K562 (cell line): ENCODE measurements around the gene TALDO1. TPM values are rescaled to one million over a fixed set of nuclear protein-coding genes. Genes with fewer than 3 reads are reported as not detected.
A peak's percentile ranks its signal among the peaks of the same experiment; 100 is the strongest.

Experiments
- ATAC-seq: fragments of 200-7000 bp; cut with Tn5 transposase; 3 replicates; pipeline ENCODE4 v1.9.1; 2020; ENCODE audit warnings: moderate library complexity
- BruUV-seq: library from RNA; stranded (reverse); fragments of 400-500 nt; replicated peaks from 2 replicates; lab custom pipeline; 2021; lab: Mats Ljungman, UMichigan
- CTCF ChIA-PET: fragments of 300-600 bp; formaldehyde crosslinking; extraction: SDS; loops from one replicate; lab custom pipeline; 2021; ENCODE audit warnings: low intra/inter-chr PET ratio; lab: Yijun Ruan, JAX
- POLR2A ChIA-PET: fragments of 300-600, 350-650 bp; sonication (Branson Sonifier 250); formaldehyde crosslinking; extraction: SDS; loops from one replicate; lab custom pipeline; 2021; ENCODE audit warnings: antibody characterized with exemption, inconsistent platforms; lab: Yijun Ruan, JAX
- DNase-seq, 4 experiments: peaks; one replicate each; pipeline versions ENCODE4 v3.0.0 to v3.0.0-alpha.2; 2011 to 2018; ENCODE audit warnings: low spot score in 3 of 4, mixed read lengths in 3 of 4; ENCODE audit errors: extremely low read depth in 1 of 4
- FAIRE-seq: peaks from 2 replicates; lab custom pipeline; 2011; peaks lifted over from hg19 to GRCh38; lab: Jason Lieb, UNC
- H2AFZ ChIP-seq: 2 replicates; pipeline ENCODE4 v1.6.0; 2011; ENCODE audit warnings: low read depth, low read length, control low read depth, inconsistent platforms
- H3K27ac ChIP-seq: fragments of 200-600 bp; 3 replicates; pipeline ENCODE4 v1.8.0; 2011; ENCODE audit warnings: low read depth, mild to moderate bottlenecking, control low read depth, inconsistent platforms, low read length, moderate library complexity, mixed read lengths; ENCODE audit errors: extremely low read depth
- H3K27me3 ChIP-seq, 2 experiments: fragments of 300-600 bp in 1 of 2; 2 replicates in 1 of 2; 3 replicates in 1 of 2; pipeline versions ENCODE4 v1.6.0 to v1.8.0; 2011; ENCODE audit warnings: inconsistent platforms in 2 of 2, low read length in 2 of 2, mild to moderate bottlenecking in 1 of 2, mixed read lengths in 1 of 2, moderate library complexity in 1 of 2; ENCODE audit not compliant: control insufficient read depth in 2 of 2, insufficient read depth in 2 of 2
- H3K36me3 ChIP-seq: fragments of 300-600 bp; 3 replicates; pipeline ENCODE4 v1.8.0; 2011; ENCODE audit warnings: mild to moderate bottlenecking, low read length, inconsistent platforms; ENCODE audit not compliant: control insufficient read depth, insufficient read depth
- H3K4me1 ChIP-seq, 2 experiments: fragments of 200-600 bp in 1 of 2; replicated peaks in 1 of 2; 2 replicates in 1 of 2; 3 replicates in 1 of 2; pipeline versions ENCODE4 v1.5.1 to v1.8.0; 2011; ENCODE audit warnings: inconsistent platforms in 2 of 2, low read length in 2 of 2, mild to moderate bottlenecking in 1 of 2, mixed read lengths in 1 of 2, moderate library complexity in 1 of 2; ENCODE audit not compliant: control insufficient read depth in 2 of 2, insufficient read depth in 2 of 2
- H3K4me2 ChIP-seq: 2 replicates; pipeline ENCODE4 v1.6.1; 2011; ENCODE audit warnings: low read length, control low read depth, inconsistent platforms, mixed read lengths; ENCODE audit not compliant: insufficient read depth
- H3K4me3 ChIP-seq: fragments of 200-600 bp; sonication (generic), shearing (Covaris generic); 2 replicates; pipeline ENCODE4 v1.5.1; 2016; ENCODE audit warnings: control low read depth, inconsistent platforms
- H3K79me2 ChIP-seq: fragments of 200-600 bp; 3 replicates; pipeline ENCODE4 v1.8.0; 2011; ENCODE audit warnings: low read length, inconsistent platforms; ENCODE audit not compliant: control insufficient read depth, insufficient read depth
- H3K9ac ChIP-seq, 2 experiments: 2 replicates each; pipeline versions ENCODE4 v1.6.0 to v1.6.1; 2011; ENCODE audit warnings: low read depth in 2 of 2, low read length in 2 of 2, control low read depth in 1 of 2, inconsistent platforms in 1 of 2, mild to moderate bottlenecking in 1 of 2, mixed read lengths in 1 of 2; ENCODE audit not compliant: insufficient read depth in 1 of 2
- H3K9me1 ChIP-seq: one replicate; pipeline ENCODE4 v1.6.0; 2011; ENCODE audit warnings: inconsistent platforms, mild to moderate bottlenecking, low read length, moderate library complexity; ENCODE audit not compliant: control insufficient read depth, insufficient read depth
- H3K9me3 ChIP-seq: replicated peaks from 2 replicates; pipeline ENCODE4 v1.5.1; 2011; ENCODE audit warnings: low read depth, low read length, inconsistent platforms; ENCODE audit not compliant: control insufficient read depth, insufficient read depth
- H4K20me1 ChIP-seq: replicated peaks from 2 replicates; pipeline ENCODE4 v1.6.1; 2011; ENCODE audit warnings: low read length, inconsistent platforms, mixed read lengths; ENCODE audit not compliant: control insufficient read depth, insufficient read depth
- FOS ChIP-seq: IDR thresholded peaks from 3 replicates; pipeline ENCODE4 v1.6.1; 2011; ENCODE audit not compliant: insufficient read length; ENCODE audit errors: extremely low read depth
- GATAD2B ChIP-seq: fragments of 450-650 bp; IDR thresholded peaks from 2 replicates; pipeline ENCODE4 v1.6.1; 2017; ENCODE audit warnings: mild to moderate bottlenecking, borderline replicate concordance
- HCFC1 ChIP-seq: IDR thresholded peaks from 2 replicates; pipeline ENCODE4 v1.6.1; 2012; ENCODE audit warnings: low read depth, low read length, improper control_type of control experiment
- HIVEP1 ChIP-seq: fragments of 250-450 bp; sonication (Bioruptor Pico); IDR thresholded peaks from 2 replicates; pipeline ENCODE4 v1.4.0; 2020; ENCODE audit warnings: mild to moderate bottlenecking
- MCM3 ChIP-seq: fragments of 450-650 bp; IDR thresholded peaks from 2 replicates; pipeline ENCODE4 v1.6.1; 2016
- MYNN ChIP-seq, 2 experiments: sonication (generic); formaldehyde crosslinking in 1 of 2; IDR thresholded peaks; 2 replicates each; pipeline versions ENCODE4 v1.5.0 to v1.6.1; 2016 to 2020; ENCODE audit warnings: antibody characterized with exemption in 1 of 2, missing genetic modification reagents in 1 of 2
- NELFE ChIP-seq: IDR thresholded peaks from 2 replicates; pipeline ENCODE4 v1.6.1; 2011; ENCODE audit warnings: mild to moderate bottlenecking; ENCODE audit not compliant: insufficient read depth, insufficient read length
- POLR2AphosphoS5 ChIP-seq: IDR thresholded peaks from 2 replicates; pipeline ENCODE4 v1.6.1; 2011; ENCODE audit warnings: mild to moderate bottlenecking, low read depth, low read length, moderate library complexity; ENCODE audit not compliant: control insufficient read depth, insufficient read depth
- RB1 ChIP-seq: fragments of 450-650 bp; IDR thresholded peaks from 2 replicates; pipeline ENCODE4 v1.6.1; 2017; ENCODE audit warnings: low read depth, mild to moderate bottlenecking
- SIN3A ChIP-seq, 2 experiments: fragments of 150-350 bp in 1 of 2; IDR thresholded peaks; 2 replicates each; pipeline ENCODE4 v1.6.1; 2011 to 2016; ENCODE audit warnings: borderline replicate concordance in 2 of 2, low read depth in 2 of 2, low read length in 2 of 2, mild to moderate bottlenecking in 2 of 2, moderate library complexity in 2 of 2; ENCODE audit not compliant: control insufficient read depth in 1 of 2
- USF1 ChIP-seq: sonication (generic); formaldehyde crosslinking; IDR thresholded peaks from 2 replicates; pipeline ENCODE4 v1.9.0; 2022; ENCODE audit warnings: mild to moderate bottlenecking, missing genetic modification reagents
- ZFP30 ChIP-seq: fragments of 250-450 bp; sonication (Bioruptor Pico); IDR thresholded peaks from 2 replicates; pipeline ENCODE4 v1.8.0; 2022; ENCODE audit warnings: moderate library complexity, mild to moderate bottlenecking, inconsistent platforms, borderline replicate concordance
- ZNF311 ChIP-seq: fragments of 250-450 bp; sonication (Bioruptor Pico); IDR thresholded peaks from 2 replicates; pipeline ENCODE4 v1.4.0; 2020; ENCODE audit warnings: mild to moderate bottlenecking, moderate library complexity
- ZNF445 ChIP-seq: fragments of 250-450 bp; sonication (Bioruptor Pico); IDR thresholded peaks from 2 replicates; pipeline ENCODE4 v1.4.0; 2020; ENCODE audit warnings: low read depth, mild to moderate bottlenecking, moderate library complexity
- ZNF511 ChIP-seq: sonication (generic); formaldehyde crosslinking; IDR thresholded peaks from 2 replicates; pipeline ENCODE4 v1.8.0; 2022; ENCODE audit warnings: mild to moderate bottlenecking, missing genetic modification reagents
- WGBS: fragments of 100-300 bp; shearing (Covaris generic); methylation state at CpG from one replicate; pipeline ENCODE4 v1.1.6; 2016; ENCODE audit warnings: low coverage, mixed read lengths; ENCODE audit not compliant: insufficient coverage; ENCODE audit errors: missing lambda C conversion rate; 5-methylcytosine and 5-hydroxymethylcytosine counted together
- in situ Hi-C: fragments of 300-500 bp; cut with MboI; formaldehyde crosslinking; loops from 4 replicates; pipeline ENCODE4 v1.15.0; 2018; ENCODE audit warnings: inconsistent platforms, mixed read lengths
- intact Hi-C: fragments of 100-400 bp; cut with micrococcal nuclease; formaldehyde crosslinking; loops from 2 replicates; pipeline ENCODE4 v1.14.2; 2022
- polyA plus RNA-seq, 8 experiments: library from polyadenylated mRNA; depleted of rRNA in 4 of 8; stranded (reverse) in 5 of 8; unstranded in 3 of 8; fragments of >200 nt; fragmentation: Nextera tagmentation in 2 of 8; fragmentation: Illumina TruSeq in 1 of 8; extraction: Ambion mirVana in 2 of 8; extraction: Trizol in 1 of 8; gene quantifications; 2 replicates each; pipeline versions ENCODE4 v1.2.1 to v1.2.3, GENCODE V29; 2011 to 2014; ENCODE audit warnings: inconsistent platforms in 1 of 8, missing spikeins in 1 of 8
- total RNA-seq, 7 experiments: library from RNA; depleted of rRNA in 6 of 7; stranded (reverse); fragments of >200 nt in 6 of 7; fragmentation: Illumina TruSeq in 2 of 7; extraction: Trizol in 2 of 7; gene quantifications; 2 replicates each; pipeline versions ENCODE4 v1.2.1 to v1.2.3, GENCODE V29; 2011 to 2021; ENCODE audit warnings: low replicate concordance in 1 of 7
- TF ChIP-seq, protein P1 (sequence below), 3 experiments: fragments of 200-800 bp in 1 of 3; fragments of 250-450 bp in 1 of 3; fragments of 450-650 bp in 1 of 3; sonication (Bioruptor Pico) in 1 of 3; sonication (Bioruptor generic) in 1 of 3; formaldehyde crosslinking in 1 of 3; IDR thresholded peaks; 2 replicates each; pipeline versions ENCODE4 v1.6.1 to v1.8.0; 2016 to 2022; ENCODE audit warnings: mild to moderate bottlenecking in 2 of 3, missing genetic modification characterization in 2 of 3, missing compliant biosample characterization in 1 of 3, moderate library complexity in 1 of 3

TALDO1 gene
- total and polyA plus RNA-seq, 9 of the 15 experiments (the other 6 are each of a cell fraction or from before 2014, with no cell fraction given), result 260 to 541 (median 441) TPM

GRCh38 chr11:809287-810039 is 62.2 kb downstream of the TALDO1 start, which contains the start of gene RPLP2:
TSS of gene RPLP2 (plus strand) at chr11:809967. CDS start at chr11:810235, 268 bp downstream.
- Histone ChIP-seq H3K4me3 (peak within 1 kb of the TSS; percentile 99), H3K4me2 (peak within 1 kb of the TSS; percentile 100), H4K20me1 (peaks cover 24% of the 10 kb centered on the region), H3K9ac (peak within 1 kb of the TSS; percentile 94 to 98), H3K4me1 (peaks cover 22 to 63% of the 10 kb centered on the region in 2 experiments; a peak in 4 of 5 replicates), H3K27ac (peak within 1 kb of the TSS; percentile 98), H3K79me2 (peaks cover 75% of the 10 kb centered on the region), H3K36me3 (peaks cover 41% of the 10 kb centered on the region), H3K27me3 (no peaks in the 10 kb centered on the region), H3K9me3 (no peaks in the 10 kb centered on the region), H3K9me1 (no peaks in the 10 kb centered on the region), H2AFZ (peak within 1 kb of the TSS; percentile 98)
- no TSS peak for BruUV-seq
- ChIA-PET POLR2A (interaction anchor here (0.6 to 4.3 kb wide), 17 partner anchors 9 to 1975 kb away, joined by 3 to 26 read pairs (median 5); partner anchors contain the start of genes PNPLA2, POLR2L and TSPAN4), CTCF (no interaction called here)
- under 1% methylated on average over 49 of the region's 81 CpGs for WGBS
- in situ Hi-C loops (no loop called here), intact Hi-C loops (loop anchor here (2.0 kb wide), 1 partner anchor 33 kb away; the partner anchor contains the start of genes POLR2L and TSPAN4)
- ATAC-seq (peak; percentile 83), FAIRE-seq (peak; percentile 89), DNase-seq (peak; percentile 84 to 99 (median 90))
- TF ChIP-seq POLR2AphosphoS5, result peak; percentile 95
- no peak for TF ChIP-seq ZFP30 (CRISPR knock-in tag)
- no peak for TF ChIP-seq NELFE
- peak; percentile 50 for TF ChIP-seq FOS
- peak; percentile 84 to 92; a peak in 3 of 4 replicates for TF ChIP-seq SIN3A (IDR thresholded peaks at IDR 0.05; ENCODE audit: borderline replicate concordance in 2 of 2, control insufficient read depth in 1 of 2, low read depth in 2 of 2, low read length in 2 of 2)
- no peak for TF ChIP-seq GATAD2B
- TF ChIP-seq MCM3, result no peak
- TF ChIP-seq, protein P1, sequence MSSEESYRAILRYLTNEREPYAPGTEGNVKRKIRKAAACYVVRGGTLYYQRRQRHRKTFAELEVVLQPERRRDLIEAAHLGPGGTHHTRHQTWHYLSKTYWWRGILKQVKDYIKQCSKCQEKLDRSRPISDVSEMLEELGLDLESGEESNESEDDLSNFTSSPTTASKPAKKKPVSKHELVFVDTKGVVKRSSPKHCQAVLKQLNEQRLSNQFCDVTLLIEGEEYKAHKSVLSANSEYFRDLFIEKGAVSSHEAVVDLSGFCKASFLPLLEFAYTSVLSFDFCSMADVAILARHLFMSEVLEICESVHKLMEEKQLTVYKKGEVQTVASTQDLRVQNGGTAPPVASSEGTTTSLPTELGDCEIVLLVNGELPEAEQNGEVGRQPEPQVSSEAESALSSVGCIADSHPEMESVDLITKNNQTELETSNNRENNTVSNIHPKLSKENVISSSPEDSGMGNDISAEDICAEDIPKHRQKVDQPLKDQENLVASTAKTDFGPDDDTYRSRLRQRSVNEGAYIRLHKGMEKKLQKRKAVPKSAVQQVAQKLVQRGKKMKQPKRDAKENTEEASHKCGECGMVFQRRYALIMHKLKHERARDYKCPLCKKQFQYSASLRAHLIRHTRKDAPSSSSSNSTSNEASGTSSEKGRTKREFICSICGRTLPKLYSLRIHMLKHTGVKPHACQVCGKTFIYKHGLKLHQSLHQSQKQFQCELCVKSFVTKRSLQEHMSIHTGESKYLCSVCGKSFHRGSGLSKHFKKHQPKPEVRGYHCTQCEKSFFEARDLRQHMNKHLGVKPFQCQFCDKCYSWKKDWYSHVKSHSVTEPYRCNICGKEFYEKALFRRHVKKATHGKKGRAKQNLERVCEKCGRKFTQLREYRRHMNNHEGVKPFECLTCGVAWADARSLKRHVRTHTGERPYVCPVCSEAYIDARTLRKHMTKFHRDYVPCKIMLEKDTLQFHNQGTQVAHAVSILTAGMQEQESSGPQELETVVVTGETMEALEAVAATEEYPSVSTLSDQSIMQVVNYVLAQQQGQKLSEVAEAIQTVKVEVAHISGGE (CRISPR knock-in tag; IDR thresholded peaks at IDR 0.05), result peak in 2 of 3 experiments; percentile 71 to 95; a peak in 4 of 6 replicates
- peak; percentile 69 for TF ChIP-seq ZNF511 (CRISPR knock-in tag)
- TF ChIP-seq ZNF311, result no peak
- peak; percentile 87 for TF ChIP-seq HCFC1
- peak; percentile 44; the same call in 1 of the 2 replicates for TF ChIP-seq MYNN (IDR thresholded peaks at IDR 0.05)
- no peak for TF ChIP-seq MYNN (CRISPR knock-in tag; IDR thresholded peaks at IDR 0.05)
- no peak for TF ChIP-seq HIVEP1
- no peak for TF ChIP-seq ZNF445 (CRISPR knock-in tag)
- peak; percentile 54 for TF ChIP-seq RB1
- peak; percentile 68 for TF ChIP-seq USF1 (CRISPR knock-in tag)
